Erythroblast (primary cell): Measurements from ENCODE around the gene CARF.

ENCODE experiments used
- DNase-seq, 2 experiments: peaks; one replicate each; lab custom pipeline; 2025; lab: John Stamatoyannopoulos, UW
- GATA1 ChIP-seq: IDR thresholded peaks from 2 replicates; pipeline ENCODE4 v1.6.1; 2011; ENCODE audit warnings: low read depth, mild to moderate bottlenecking, control low read depth, low read length, moderate library complexity
- POLR2A ChIP-seq: IDR thresholded peaks from 2 replicates; pipeline ENCODE4 v1.6.1; 2011; ENCODE audit warnings: mild to moderate bottlenecking, low read length

CARF gene

GRCh38 chr2:203021991-203022390 lies 109.9 kb downstream of the CARF start:
- no peak for DNase-seq
- TF ChIP-seq POLR2A = no peak
- TF ChIP-seq GATA1 = no peak

DNA sequence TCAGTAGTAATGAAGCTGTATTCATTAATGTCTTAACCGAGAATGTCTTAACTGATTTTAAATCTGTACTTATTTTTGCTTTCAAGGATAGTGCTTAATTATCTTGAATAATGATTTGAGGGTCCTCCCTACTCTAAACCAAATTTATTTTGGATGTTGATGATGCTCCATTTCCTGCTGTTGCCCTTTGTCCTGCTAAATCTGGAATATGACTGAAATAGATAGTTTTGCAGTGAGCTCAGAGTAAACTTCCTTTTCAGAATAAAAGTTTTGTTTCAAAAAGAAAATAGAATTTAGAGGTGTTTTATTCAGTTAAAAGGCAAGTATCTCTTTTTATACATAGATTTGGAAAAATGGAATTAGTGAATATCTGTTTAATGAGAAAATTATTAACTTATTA lies 110.7 kb downstream of the CARF start:
- DNase-seq = no peak
- TF ChIP-seq POLR2A = no peak
- no peak for TF ChIP-seq GATA1

- TF ChIP-seq GATA1 = no peak
- no peak for TF ChIP-seq POLR2A
- DNase-seq = no peak
These were observed 113.5 kb downstream of the CARF start for GRCh38 chr2:203025592-203025991.

- TF ChIP-seq POLR2A = no peak
- TF ChIP-seq GATA1 = no peak
- DNase-seq = no peak
These were observed 118.5 kb downstream of the CARF start for GRCh38 chr2:203030545-203030944.

GRCh38 chr2:203030991-203031390 lies 118.9 kb downstream of the CARF start:
- DNase-seq = no peak
- TF ChIP-seq GATA1 (no peak), POLR2A (no peak)

DNA sequence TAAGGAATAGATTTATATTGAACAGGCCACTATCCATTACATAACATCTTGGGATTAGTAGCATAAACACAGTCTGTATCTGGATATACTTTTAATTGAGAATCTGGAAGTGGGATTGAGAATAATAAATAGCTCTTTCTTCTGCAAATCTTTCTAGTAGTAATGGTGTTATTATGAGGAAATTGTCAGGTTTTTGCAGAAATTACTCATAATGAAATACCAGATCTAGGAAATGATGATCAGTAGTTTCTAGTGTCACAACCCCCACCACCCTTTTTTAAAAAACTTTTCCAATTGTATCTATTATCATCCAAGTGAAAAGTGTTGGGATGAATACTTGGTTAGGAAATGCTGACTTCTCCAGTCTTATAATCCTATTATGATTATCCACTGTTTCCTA lies 121.3 kb downstream of the CARF start:
- no peak for DNase-seq
- TF ChIP-seq GATA1 (no peak), POLR2A (no peak)

DNA sequence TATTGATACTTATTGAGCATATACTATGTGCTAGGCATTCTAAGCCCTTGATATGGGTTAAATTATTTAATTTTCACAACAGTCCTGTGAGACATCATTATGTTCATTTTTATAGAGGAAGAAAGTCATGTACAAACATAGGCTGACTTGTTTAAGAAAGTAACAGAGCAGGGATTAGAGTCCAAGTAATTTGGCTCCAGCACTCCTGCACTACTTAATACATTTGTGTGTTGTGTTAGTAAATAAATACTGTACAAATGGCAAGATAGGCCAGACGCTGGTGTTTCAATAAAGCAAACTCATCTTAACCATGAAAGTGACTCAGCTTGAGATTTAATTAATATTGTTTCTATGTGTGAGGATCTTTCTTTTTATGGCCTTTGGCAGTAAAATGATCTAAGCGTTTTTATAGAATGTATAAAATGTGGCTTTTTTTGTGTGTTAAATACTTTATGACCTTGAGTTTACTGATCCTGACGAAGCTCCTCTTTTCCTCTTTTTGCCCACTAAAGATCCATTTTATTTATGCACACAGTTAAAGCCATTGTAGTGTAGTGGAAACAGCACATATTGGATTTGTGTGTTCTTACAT lies 123.9 kb downstream of the CARF start:
- no peak for DNase-seq
- TF ChIP-seq POLR2A (no peak), GATA1 (no peak)
